ENCODE results near the gene EXOC6. TPM values are rescaled to one million over a fixed set of nuclear protein-coding genes. Genes with fewer than 3 reads are reported as not detected.

EXOC6 gene
- total RNA-seq, 1 donor from 2014 or later: 21.7 TPM

DNA sequence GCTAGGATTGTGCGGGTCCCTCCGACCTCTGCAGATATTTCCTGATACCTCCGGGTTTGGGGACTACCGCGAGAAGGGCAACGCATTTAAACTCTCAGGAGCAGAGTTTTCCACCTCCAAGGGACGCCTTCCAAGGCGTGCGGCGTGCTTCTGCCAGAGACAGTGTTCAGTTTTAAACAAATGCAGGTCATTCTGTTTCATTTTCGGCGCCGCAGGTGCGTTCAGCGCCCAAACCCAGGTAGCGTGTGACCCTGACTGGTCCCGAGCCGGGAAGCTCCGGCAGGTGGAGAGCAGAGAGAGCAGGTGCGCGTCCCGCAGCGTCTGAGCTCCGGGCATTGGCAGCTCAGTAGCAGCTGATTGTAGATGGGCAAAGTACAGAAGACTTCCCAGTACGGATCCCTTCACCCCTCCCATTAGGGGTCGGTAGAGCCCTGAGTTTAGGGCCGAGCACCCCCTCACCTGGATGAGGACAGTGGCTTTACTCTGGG lies 223.9 kb downstream of the EXOC6 start:
- TF ChIP-seq, protein P1, sequence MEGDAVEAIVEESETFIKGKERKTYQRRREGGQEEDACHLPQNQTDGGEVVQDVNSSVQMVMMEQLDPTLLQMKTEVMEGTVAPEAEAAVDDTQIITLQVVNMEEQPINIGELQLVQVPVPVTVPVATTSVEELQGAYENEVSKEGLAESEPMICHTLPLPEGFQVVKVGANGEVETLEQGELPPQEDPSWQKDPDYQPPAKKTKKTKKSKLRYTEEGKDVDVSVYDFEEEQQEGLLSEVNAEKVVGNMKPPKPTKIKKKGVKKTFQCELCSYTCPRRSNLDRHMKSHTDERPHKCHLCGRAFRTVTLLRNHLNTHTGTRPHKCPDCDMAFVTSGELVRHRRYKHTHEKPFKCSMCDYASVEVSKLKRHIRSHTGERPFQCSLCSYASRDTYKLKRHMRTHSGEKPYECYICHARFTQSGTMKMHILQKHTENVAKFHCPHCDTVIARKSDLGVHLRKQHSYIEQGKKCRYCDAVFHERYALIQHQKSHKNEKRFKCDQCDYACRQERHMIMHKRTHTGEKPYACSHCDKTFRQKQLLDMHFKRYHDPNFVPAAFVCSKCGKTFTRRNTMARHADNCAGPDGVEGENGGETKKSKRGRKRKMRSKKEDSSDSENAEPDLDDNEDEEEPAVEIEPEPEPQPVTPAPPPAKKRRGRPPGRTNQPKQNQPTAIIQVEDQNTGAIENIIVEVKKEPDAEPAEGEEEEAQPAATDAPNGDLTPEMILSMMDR (IDR thresholded peaks at IDR 0.05; ENCODE audit: unreplicated experiment): no peak
- Mint-ChIP-seq H3K27ac (peak overlapping the region; percentile 51), H3K36me3 (ENCODE audit: insufficient read depth) (no peaks in the 10 kb centered on the region), H3K9me3 (ENCODE audit: low read depth) (no peaks in the 10 kb centered on the region), H3K4me1 (ENCODE audit: low read depth) (peaks cover 26% of the 10 kb centered on the region), H3K27me3 (peaks cover 79% of the 10 kb centered on the region), H3K4me3 (ENCODE audit: low read depth) (peak overlapping the region; percentile 79)
- DNase-seq (ENCODE audit: low spot score, unreplicated experiment): no peak

- Mint-ChIP-seq H3K9me3 (ENCODE audit: low read depth) (no peaks in the 10 kb centered on the region), H3K27ac (no peak overlapping the region), H3K36me3 (ENCODE audit: insufficient read depth) (no peaks in the 10 kb centered on the region), H3K4me3 (ENCODE audit: low read depth) (peak overlapping the region; percentile 79), H3K27me3 (peaks cover 72% of the 10 kb centered on the region), H3K4me1 (ENCODE audit: low read depth) (peaks cover 29% of the 10 kb centered on the region)
- DNase-seq (ENCODE audit: low spot score, unreplicated experiment): no peak
- TF ChIP-seq, protein P1 (IDR thresholded peaks at IDR 0.05; ENCODE audit: unreplicated experiment): no peak
Observed at GRCh38 chr10:93072713-93073538, 224.6 kb downstream of the EXOC6 start.

DNA sequence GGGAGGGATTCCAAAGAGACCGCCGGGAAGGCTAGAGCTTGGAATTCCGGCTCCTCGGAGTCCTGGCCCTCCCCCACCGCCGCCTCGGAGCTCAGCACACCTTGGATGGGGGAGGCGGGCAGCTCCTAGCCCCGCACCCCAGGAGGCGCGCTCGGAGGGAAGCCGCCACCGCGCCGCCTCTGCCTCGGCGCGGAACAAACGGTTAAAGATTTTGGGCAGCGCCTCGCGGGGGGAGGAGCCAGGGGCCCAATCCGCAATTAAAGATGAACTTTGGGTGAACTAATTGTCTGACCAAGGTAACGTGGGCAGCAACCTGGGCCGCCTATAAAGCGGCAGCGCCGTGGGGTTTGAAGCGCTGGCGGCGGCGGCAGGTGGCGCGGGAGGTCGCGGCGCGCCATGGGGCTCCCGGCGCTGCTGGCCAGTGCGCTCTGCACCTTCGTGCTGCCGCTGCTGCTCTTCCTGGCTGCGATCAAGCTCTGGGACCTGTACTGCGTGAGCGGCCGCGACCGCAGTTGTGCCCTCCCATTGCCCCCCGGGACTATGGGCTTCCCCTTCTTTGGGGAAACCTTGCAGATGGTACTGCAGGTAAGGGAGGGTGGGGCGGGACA lies 225.3 kb downstream of the EXOC6 start, which contains the start of gene CYP26A1:
Gene CYP26A1, plus strand, starts transcription at position 355 of the 608 bp plus-strand sequence. Its CDS starts 42 bp downstream, at position 397.
- DNase-seq (ENCODE audit: low spot score, unreplicated experiment): no peak
- peaks cover 26% of the 10 kb centered on the region for H3K4me1 Mint-ChIP-seq (ENCODE audit: low read depth)
- TF ChIP-seq, protein P1 (IDR thresholded peaks at IDR 0.05; ENCODE audit: unreplicated experiment): no peak
- peaks cover 65% of the 10 kb centered on the region for H3K27me3 Mint-ChIP-seq
- no peaks in the 10 kb centered on the region for H3K9me3 Mint-ChIP-seq (ENCODE audit: low read depth)
- peak within 1 kb of the TSS; percentile 79 for H3K4me3 Mint-ChIP-seq (ENCODE audit: low read depth)
- H3K27ac Mint-ChIP-seq: no peak within 1 kb of the TSS
- no peaks in the 10 kb centered on the region for H3K36me3 Mint-ChIP-seq (ENCODE audit: insufficient read depth)

DNA sequence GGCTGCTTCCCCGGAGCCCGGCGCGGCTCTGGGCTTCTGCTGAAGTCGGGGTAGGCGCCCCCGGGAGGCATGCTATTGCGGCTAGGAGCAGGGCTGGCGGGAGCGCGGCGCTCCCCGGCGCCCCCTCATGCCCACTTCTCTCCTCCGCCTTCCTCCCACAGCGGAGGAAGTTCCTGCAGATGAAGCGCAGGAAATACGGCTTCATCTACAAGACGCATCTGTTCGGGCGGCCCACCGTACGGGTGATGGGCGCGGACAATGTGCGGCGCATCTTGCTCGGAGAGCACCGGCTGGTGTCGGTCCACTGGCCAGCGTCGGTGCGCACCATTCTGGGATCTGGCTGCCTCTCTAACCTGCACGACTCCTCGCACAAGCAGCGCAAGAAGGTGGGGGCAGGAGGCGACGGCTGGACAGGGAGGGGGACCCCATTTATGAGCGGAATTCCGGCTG lies 225.9 kb downstream of the EXOC6 start:
- Mint-ChIP-seq H3K4me1 (ENCODE audit: low read depth) (peaks cover 25% of the 10 kb centered on the region), H3K4me3 (ENCODE audit: low read depth) (peak overlapping the region; percentile 78), H3K27ac (no peak overlapping the region), H3K27me3 (peaks cover 60% of the 10 kb centered on the region), H3K36me3 (ENCODE audit: insufficient read depth) (no peaks in the 10 kb centered on the region), H3K9me3 (ENCODE audit: low read depth) (no peaks in the 10 kb centered on the region)
- TF ChIP-seq, protein P1 (IDR thresholded peaks at IDR 0.05; ENCODE audit: unreplicated experiment): peak; percentile 32
- DNase-seq (ENCODE audit: low spot score, unreplicated experiment): no peak

- Mint-ChIP-seq H3K27me3 (peaks cover 61% of the 10 kb centered on the region), H3K27ac (no peak overlapping the region), H3K4me1 (ENCODE audit: low read depth) (peaks cover 25% of the 10 kb centered on the region), H3K9me3 (ENCODE audit: low read depth) (no peaks in the 10 kb centered on the region), H3K4me3 (ENCODE audit: low read depth) (peak overlapping the region; percentile 78), H3K36me3 (ENCODE audit: insufficient read depth) (no peaks in the 10 kb centered on the region)
- TF ChIP-seq, protein P1 (IDR thresholded peaks at IDR 0.05; ENCODE audit: unreplicated experiment): no peak
- no peak for DNase-seq (ENCODE audit: low spot score, unreplicated experiment)
Observed at GRCh38 chr10:93074597-93075368, 226.5 kb downstream of the EXOC6 start.

Measured in progenitor cell of endocrine pancreas (in vitro differentiated cells).